ENCODE data around the gene ASCC3.

Gene ASCC3

GRCh38 chr6:100504786-100505737 is 376.1 kb downstream of the ASCC3 start:
- peak overlapping the region; percentile 44 for H3K4me3 ChIP-seq (ENCODE audit: low read length)
- H3K9me3 ChIP-seq (replicated peaks; ENCODE audit: low read length) = no peaks in the 10 kb centered on the region
- peak overlapping the region; percentile 26 for H3K9ac ChIP-seq (ENCODE audit: low read depth, low read length)
- peaks cover 7% of the 10 kb centered on the region for H3K36me3 ChIP-seq (ENCODE audit: insufficient read depth, low read length)
- H3K4me1 ChIP-seq (ENCODE audit: control insufficient read depth, insufficient read depth, low read length) = peaks cover 42% of the 10 kb centered on the region
- H3K4me2 ChIP-seq (ENCODE audit: low read length) = peak overlapping the region; percentile 53
- no peaks in the 10 kb centered on the region for H3K27me3 ChIP-seq (ENCODE audit: control insufficient read depth, insufficient read depth, low read length)

GRCh38 chr6:100503043-100503705 is 378.0 kb downstream of the ASCC3 start:
- no peaks in the 10 kb centered on the region for H3K27me3 ChIP-seq (ENCODE audit: control insufficient read depth, insufficient read depth, low read length)
- no peak overlapping the region for H3K4me2 ChIP-seq (ENCODE audit: low read length)
- no peaks in the 10 kb centered on the region for H3K36me3 ChIP-seq (ENCODE audit: insufficient read depth, low read length)
- no peak overlapping the region for H3K9ac ChIP-seq (ENCODE audit: low read depth, low read length)
- no peaks in the 10 kb centered on the region for H3K9me3 ChIP-seq (replicated peaks; ENCODE audit: low read length)
- H3K4me1 ChIP-seq (ENCODE audit: control insufficient read depth, insufficient read depth, low read length) = peaks cover 42% of the 10 kb centered on the region
- H3K4me3 ChIP-seq (ENCODE audit: low read length) = no peak overlapping the region

- Histone ChIP-seq H3K9ac (ENCODE audit: low read depth, low read length) (no peak overlapping the region), H3K27me3 (ENCODE audit: control insufficient read depth, insufficient read depth, low read length) (no peaks in the 10 kb centered on the region), H3K9me3 (replicated peaks; ENCODE audit: low read length) (no peaks in the 10 kb centered on the region), H3K36me3 (ENCODE audit: insufficient read depth, low read length) (no peaks in the 10 kb centered on the region), H3K4me2 (ENCODE audit: low read length) (no peak overlapping the region), H3K4me1 (ENCODE audit: control insufficient read depth, insufficient read depth, low read length) (peaks cover 3% of the 10 kb centered on the region), H3K4me3 (ENCODE audit: low read length) (no peak overlapping the region)
Observed at GRCh38 chr6:100493206-100493888, 387.8 kb downstream of the ASCC3 start.

GRCh38 chr6:100491952-100492670 is 389.0 kb downstream of the ASCC3 start:
- H3K27me3 ChIP-seq (ENCODE audit: control insufficient read depth, insufficient read depth, low read length) = no peaks in the 10 kb centered on the region
- peaks cover 7% of the 10 kb centered on the region for H3K4me1 ChIP-seq (ENCODE audit: control insufficient read depth, insufficient read depth, low read length)
- no peak overlapping the region for H3K9ac ChIP-seq (ENCODE audit: low read depth, low read length)
- no peak overlapping the region for H3K4me3 ChIP-seq (ENCODE audit: low read length)
- H3K9me3 ChIP-seq (replicated peaks; ENCODE audit: low read length) = no peaks in the 10 kb centered on the region
- no peaks in the 10 kb centered on the region for H3K36me3 ChIP-seq (ENCODE audit: insufficient read depth, low read length)
- no peak overlapping the region for H3K4me2 ChIP-seq (ENCODE audit: low read length)

GRCh38 chr6:100490065-100490464 is 391.1 kb downstream of the ASCC3 start:
- peaks cover 7% of the 10 kb centered on the region for H3K4me1 ChIP-seq (ENCODE audit: control insufficient read depth, insufficient read depth, low read length)
- H3K4me2 ChIP-seq (ENCODE audit: low read length) = no peak overlapping the region
- H3K4me3 ChIP-seq (ENCODE audit: low read length) = no peak overlapping the region
- no peaks in the 10 kb centered on the region for H3K27me3 ChIP-seq (ENCODE audit: control insufficient read depth, insufficient read depth, low read length)
- H3K36me3 ChIP-seq (ENCODE audit: insufficient read depth, low read length) = no peaks in the 10 kb centered on the region
- no peak overlapping the region for H3K9ac ChIP-seq (ENCODE audit: low read depth, low read length)
- no peaks in the 10 kb centered on the region for H3K9me3 ChIP-seq (replicated peaks; ENCODE audit: low read length)

- no peaks in the 10 kb centered on the region for H3K9me3 ChIP-seq (replicated peaks; ENCODE audit: low read length)
- no peak overlapping the region for H3K4me3 ChIP-seq (ENCODE audit: low read length)
- H3K4me2 ChIP-seq (ENCODE audit: low read length) = no peak overlapping the region
- peaks cover 13% of the 10 kb centered on the region for H3K4me1 ChIP-seq (ENCODE audit: control insufficient read depth, insufficient read depth, low read length)
- no peak overlapping the region for H3K9ac ChIP-seq (ENCODE audit: low read depth, low read length)
- H3K27me3 ChIP-seq (ENCODE audit: control insufficient read depth, insufficient read depth, low read length) = no peaks in the 10 kb centered on the region
- no peaks in the 10 kb centered on the region for H3K36me3 ChIP-seq (ENCODE audit: insufficient read depth, low read length)
Observed at GRCh38 chr6:100488244-100488643, 392.9 kb downstream of the ASCC3 start.

- H3K4me2 ChIP-seq (ENCODE audit: low read length) = no peak overlapping the region
- H3K4me1 ChIP-seq (ENCODE audit: control insufficient read depth, insufficient read depth, low read length) = peaks cover 13% of the 10 kb centered on the region
- H3K36me3 ChIP-seq (ENCODE audit: insufficient read depth, low read length) = no peaks in the 10 kb centered on the region
- H3K27me3 ChIP-seq (ENCODE audit: control insufficient read depth, insufficient read depth, low read length) = no peaks in the 10 kb centered on the region
- no peak overlapping the region for H3K4me3 ChIP-seq (ENCODE audit: low read length)
- no peak overlapping the region for H3K9ac ChIP-seq (ENCODE audit: low read depth, low read length)
- H3K9me3 ChIP-seq (replicated peaks; ENCODE audit: low read length) = no peaks in the 10 kb centered on the region
Observed at GRCh38 chr6:100487638-100488037, 393.5 kb downstream of the ASCC3 start.

- H3K4me1 ChIP-seq (ENCODE audit: control insufficient read depth, insufficient read depth, low read length) = peaks cover 13% of the 10 kb centered on the region
- no peaks in the 10 kb centered on the region for H3K27me3 ChIP-seq (ENCODE audit: control insufficient read depth, insufficient read depth, low read length)
- no peaks in the 10 kb centered on the region for H3K36me3 ChIP-seq (ENCODE audit: insufficient read depth, low read length)
- no peaks in the 10 kb centered on the region for H3K9me3 ChIP-seq (replicated peaks; ENCODE audit: low read length)
- H3K9ac ChIP-seq (ENCODE audit: low read depth, low read length) = no peak overlapping the region
- no peak overlapping the region for H3K4me2 ChIP-seq (ENCODE audit: low read length)
- H3K4me3 ChIP-seq (ENCODE audit: low read length) = no peak overlapping the region
Observed at GRCh38 chr6:100485268-100485667, 395.9 kb downstream of the ASCC3 start.

GRCh38 chr6:100484474-100484873 is 396.7 kb downstream of the ASCC3 start:
- Histone ChIP-seq H3K27me3 (ENCODE audit: control insufficient read depth, insufficient read depth, low read length) (no peaks in the 10 kb centered on the region), H3K4me1 (ENCODE audit: control insufficient read depth, insufficient read depth, low read length) (peaks cover 13% of the 10 kb centered on the region), H3K4me2 (ENCODE audit: low read length) (no peak overlapping the region), H3K4me3 (ENCODE audit: low read length) (no peak overlapping the region), H3K36me3 (ENCODE audit: insufficient read depth, low read length) (no peaks in the 10 kb centered on the region), H3K9ac (ENCODE audit: low read depth, low read length) (no peak overlapping the region), H3K9me3 (replicated peaks; ENCODE audit: low read length) (no peaks in the 10 kb centered on the region)

- no peak overlapping the region for H3K4me3 ChIP-seq (ENCODE audit: low read length)
- no peaks in the 10 kb centered on the region for H3K27me3 ChIP-seq (ENCODE audit: control insufficient read depth, insufficient read depth, low read length)
- H3K36me3 ChIP-seq (ENCODE audit: insufficient read depth, low read length) = no peaks in the 10 kb centered on the region
- H3K9me3 ChIP-seq (replicated peaks; ENCODE audit: low read length) = no peaks in the 10 kb centered on the region
- H3K4me2 ChIP-seq (ENCODE audit: low read length) = no peak overlapping the region
- no peak overlapping the region for H3K9ac ChIP-seq (ENCODE audit: low read depth, low read length)
- peaks cover 6% of the 10 kb centered on the region for H3K4me1 ChIP-seq (ENCODE audit: control insufficient read depth, insufficient read depth, low read length)
Observed at GRCh38 chr6:100482698-100483097, 398.4 kb downstream of the ASCC3 start.
